ENCODE results near the gene FNDC11. TPM values are rescaled to one million over a fixed set of nuclear protein-coding genes. Genes with fewer than 3 reads are reported as not detected.

Gene FNDC11
- total and polyA plus RNA-seq, 2 of the 13 experiments (the other 11 are each of a cell fraction or from before 2014, with no cell fraction given): 0.07 TPM; not detected in 1

- TF ChIP-seq MXD4 (CRISPR knock-in tag; IDR thresholded peaks at IDR 0.05): peak; percentile 92
- TF ChIP-seq ZNF569 (CRISPR knock-in tag; IDR thresholded peaks at IDR 0.05; ENCODE audit: borderline replicate concordance): no peak
- TF ChIP-seq PRDM10 (CRISPR knock-in tag; IDR thresholded peaks at IDR 0.05; ENCODE audit: low read depth): peak; percentile 92
- TF ChIP-seq MZF1 (CRISPR knock-in tag; IDR thresholded peaks at IDR 0.05; ENCODE audit: borderline replicate concordance): peak; percentile 95
- TF ChIP-seq TEAD2 (CRISPR knock-in tag; IDR thresholded peaks at IDR 0.05): no peak
- 0 out of 2 replicates have a peak, but pooled peaks have one; percentile 60 for TF ChIP-seq SATB2 (CRISPR knock-in tag; IDR thresholded peaks at IDR 0.05)
- TF ChIP-seq AKNA (CRISPR knock-in tag; IDR thresholded peaks at IDR 0.05; ENCODE audit: borderline replicate concordance): no peak
- TF ChIP-seq ZFX (CRISPR knock-in tag; IDR thresholded peaks at IDR 0.05; ENCODE audit: low read depth): peak; percentile 92
- TF ChIP-seq XBP1 (CRISPR knock-in tag; IDR thresholded peaks at IDR 0.05): no peak
- TF ChIP-seq ZNF772 (CRISPR knock-in tag; IDR thresholded peaks at IDR 0.05): peak; percentile 59; the same call in 1 of the 2 replicates
- TF ChIP-seq KAT2B (IDR thresholded peaks at IDR 0.05; ENCODE audit: borderline replicate concordance, low read depth, low read length): no peak
- peak; percentile 91 for TF ChIP-seq ZNF740 (CRISPR knock-in tag; IDR thresholded peaks at IDR 0.05)
- peak; percentile 9; the same call in 1 of the 2 replicates for TF ChIP-seq ZKSCAN8 (CRISPR knock-in tag; IDR thresholded peaks at IDR 0.05; ENCODE audit: borderline replicate concordance)
- peak; percentile 25; the same call in 1 of the 2 replicates for TF ChIP-seq CAMTA2 (CRISPR knock-in tag; IDR thresholded peaks at IDR 0.05; ENCODE audit: borderline replicate concordance)
- TF ChIP-seq REL (CRISPR knock-in tag; conservative IDR thresholded peaks at IDR 0.05): no peak
- no peak; the same call in 1 of the 2 replicates for TF ChIP-seq TCF7 (IDR thresholded peaks at IDR 0.05; ENCODE audit: low read depth)
- no peak for TF ChIP-seq PTBP1 (IDR thresholded peaks at IDR 0.05; ENCODE audit: low read depth, low read length, poor library complexity, severe bottlenecking)
- no peak for TF ChIP-seq HNRNPUL1 (IDR thresholded peaks at IDR 0.05; ENCODE audit: low read depth, low read length)
- peak; percentile 54; the same call in 1 of the 2 replicates for TF ChIP-seq BCL6 (CRISPR knock-in tag; IDR thresholded peaks at IDR 0.05)
- peak; percentile 87; the same call in 1 of the 2 replicates for TF ChIP-seq RFXANK (CRISPR knock-in tag; IDR thresholded peaks at IDR 0.05)
- peak; percentile 68; the same call in 1 of the 3 replicates for TF ChIP-seq MXI1 (IDR thresholded peaks at IDR 0.05; ENCODE audit: borderline replicate concordance, low read depth, low read length)
- no peak for TF ChIP-seq HOXA7 (CRISPR knock-in tag; IDR thresholded peaks at IDR 0.05)
Measured at GRCh38 chr20:63537525-63538203, 16.3 kb upstream of the FNDC11 start (continued).

Data from HepG2 (cell line).